Mesothelial cell of epicardium (in vitro differentiated cells): ENCODE data around the gene CRYBG1. TPM values are rescaled to one million over a fixed set of nuclear protein-coding genes. Genes with fewer than 3 reads are reported as not detected.

ENCODE experiments used
- DNase-seq, 2 experiments: peaks; one replicate each; pipeline ENCODE4 v3.0.0; 2021; ENCODE audit warnings: low spot score in 2 of 2; ENCODE audit not compliant: unreplicated experiment in 2 of 2
- H3K27ac Mint-ChIP-seq: 2 replicates; pipeline ENCODE4 v1.8.0; 2021; ENCODE audit warnings: mixed read lengths
- H3K27me3 Mint-ChIP-seq: 2 replicates; pipeline ENCODE4 v1.8.0; 2021; ENCODE audit warnings: low read depth, mixed read lengths
- H3K36me3 Mint-ChIP-seq: 2 replicates; pipeline ENCODE4 v1.8.0; 2021; ENCODE audit warnings: mixed read lengths
- H3K4me1 Mint-ChIP-seq: 2 replicates; pipeline ENCODE4 v1.8.0; 2021; ENCODE audit warnings: mixed read lengths
- H3K4me3 Mint-ChIP-seq: 2 replicates; pipeline ENCODE4 v1.8.0; 2021; ENCODE audit warnings: mild to moderate bottlenecking, moderate library complexity, mixed read lengths
- H3K9me3 Mint-ChIP-seq: 2 replicates; pipeline ENCODE4 v1.8.0; 2021; ENCODE audit warnings: mixed read lengths
- CTCF ChIP-seq: fragments of 200-600 bp; sonication (generic); IDR thresholded peaks from one replicate; pipeline ENCODE4 v1.5.0; 2021; ENCODE audit warnings: antibody characterized with exemption; ENCODE audit not compliant: unreplicated experiment
- total RNA-seq: library from RNA; stranded (reverse); gene quantifications from 3 replicates; pipeline ENCODE4 v1.2.1, GENCODE V29; 2021

CRYBG1 gene
- total RNA-seq, 1 donor from 2014 or later, result 0.74 TPM

DNA sequence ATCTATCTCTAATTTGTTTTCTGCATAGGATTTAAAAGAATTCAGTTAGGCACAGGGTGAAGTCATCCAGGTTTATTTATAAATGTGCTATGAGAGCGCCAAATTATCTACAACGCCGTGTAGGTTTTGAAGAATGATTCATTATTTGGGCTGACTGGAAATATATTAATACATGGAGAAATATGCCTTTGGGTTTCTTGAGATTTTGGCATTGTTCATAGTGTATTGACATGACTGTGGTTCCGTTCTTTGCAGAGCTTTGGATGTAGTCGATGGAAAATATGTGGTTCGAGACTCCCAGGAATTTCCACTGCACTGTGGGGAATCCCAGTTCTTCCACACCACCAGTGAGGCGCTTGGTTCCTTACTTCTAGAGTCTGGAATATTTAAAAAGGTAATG lies 90.9 kb downstream of the CRYBG1 start:
- Mint-ChIP-seq H3K27ac (no peak overlapping the region), H3K4me1 (peaks cover 7% of the 10 kb centered on the region), H3K36me3 (no peaks in the 10 kb centered on the region), H3K9me3 (no peaks in the 10 kb centered on the region), H3K4me3 (no peak overlapping the region), H3K27me3 (peaks cover 8% of the 10 kb centered on the region)
- TF ChIP-seq CTCF, result no peak
- no peak for DNase-seq

DNA sequence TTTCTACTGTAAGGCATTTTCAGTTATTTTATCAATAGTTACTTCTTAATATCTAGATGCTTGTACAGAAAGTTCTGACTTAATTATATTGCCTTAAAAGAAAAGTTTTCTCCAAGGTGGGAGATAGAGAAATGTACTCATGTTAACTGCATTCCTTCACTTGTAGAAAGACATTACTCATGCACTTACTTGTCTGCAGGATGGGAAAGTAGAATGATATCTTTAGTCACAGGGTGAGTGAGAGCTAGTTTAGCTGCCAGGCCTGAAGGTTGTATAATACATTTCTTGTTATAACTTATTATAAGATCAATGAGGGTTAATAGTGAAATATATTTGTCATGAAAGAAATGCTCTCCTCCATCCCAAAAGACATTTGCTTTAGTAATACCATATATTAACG lies 92.1 kb downstream of the CRYBG1 start:
- Mint-ChIP-seq H3K9me3 (no peaks in the 10 kb centered on the region), H3K36me3 (no peaks in the 10 kb centered on the region), H3K27ac (no peak overlapping the region), H3K27me3 (peaks cover 8% of the 10 kb centered on the region), H3K4me3 (no peak overlapping the region), H3K4me1 (peaks cover under 1% of the 10 kb centered on the region)
- no peak for TF ChIP-seq CTCF
- no peak for DNase-seq

DNA sequence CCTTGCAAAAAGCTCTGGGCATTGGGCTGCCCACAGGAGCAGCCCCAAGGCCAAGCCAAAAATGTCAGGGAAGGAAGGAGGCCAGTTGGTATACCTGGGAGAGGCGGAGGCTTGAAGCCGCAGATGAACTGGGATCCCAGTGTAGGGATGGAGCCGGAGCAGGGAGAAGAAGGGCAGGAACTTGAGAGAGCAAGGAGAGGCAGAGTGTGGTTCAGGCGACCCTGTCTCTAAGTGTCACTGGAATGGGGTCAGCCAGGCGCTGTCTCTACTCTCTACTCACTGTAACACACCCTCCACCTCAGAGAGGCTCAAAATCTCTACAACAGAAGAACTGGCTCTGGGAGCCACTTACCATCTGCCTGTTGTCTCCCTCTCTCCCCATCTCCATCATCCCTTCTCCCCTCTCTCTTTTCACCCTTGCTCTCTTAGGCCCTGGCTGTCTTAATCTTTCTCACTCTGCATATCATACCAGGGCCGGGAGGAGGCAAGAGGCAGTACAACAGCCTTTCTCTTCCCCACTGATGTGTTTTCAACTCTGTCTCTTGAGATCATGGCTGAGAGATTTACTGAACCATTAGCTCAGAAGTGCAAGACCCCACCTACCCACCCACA lies 93.3 kb downstream of the CRYBG1 start:
- H3K36me3 Mint-ChIP-seq, result no peaks in the 10 kb centered on the region
- peaks cover 11% of the 10 kb centered on the region for H3K27me3 Mint-ChIP-seq
- no peak overlapping the region for H3K27ac Mint-ChIP-seq
- H3K4me3 Mint-ChIP-seq, result no peak overlapping the region
- no peaks in the 10 kb centered on the region for H3K4me1 Mint-ChIP-seq
- no peak for DNase-seq
- no peak for TF ChIP-seq CTCF
- H3K9me3 Mint-ChIP-seq, result no peaks in the 10 kb centered on the region

- no peak for DNase-seq
- H3K27me3 Mint-ChIP-seq, result peaks cover 11% of the 10 kb centered on the region
- no peak overlapping the region for H3K27ac Mint-ChIP-seq
- no peaks in the 10 kb centered on the region for H3K9me3 Mint-ChIP-seq
- H3K36me3 Mint-ChIP-seq, result no peaks in the 10 kb centered on the region
- no peak for TF ChIP-seq CTCF
- H3K4me1 Mint-ChIP-seq, result no peaks in the 10 kb centered on the region
- H3K4me3 Mint-ChIP-seq, result no peak overlapping the region
Measured at GRCh38 chr6:106456756-106457155, 96.2 kb downstream of the CRYBG1 start.

DNA sequence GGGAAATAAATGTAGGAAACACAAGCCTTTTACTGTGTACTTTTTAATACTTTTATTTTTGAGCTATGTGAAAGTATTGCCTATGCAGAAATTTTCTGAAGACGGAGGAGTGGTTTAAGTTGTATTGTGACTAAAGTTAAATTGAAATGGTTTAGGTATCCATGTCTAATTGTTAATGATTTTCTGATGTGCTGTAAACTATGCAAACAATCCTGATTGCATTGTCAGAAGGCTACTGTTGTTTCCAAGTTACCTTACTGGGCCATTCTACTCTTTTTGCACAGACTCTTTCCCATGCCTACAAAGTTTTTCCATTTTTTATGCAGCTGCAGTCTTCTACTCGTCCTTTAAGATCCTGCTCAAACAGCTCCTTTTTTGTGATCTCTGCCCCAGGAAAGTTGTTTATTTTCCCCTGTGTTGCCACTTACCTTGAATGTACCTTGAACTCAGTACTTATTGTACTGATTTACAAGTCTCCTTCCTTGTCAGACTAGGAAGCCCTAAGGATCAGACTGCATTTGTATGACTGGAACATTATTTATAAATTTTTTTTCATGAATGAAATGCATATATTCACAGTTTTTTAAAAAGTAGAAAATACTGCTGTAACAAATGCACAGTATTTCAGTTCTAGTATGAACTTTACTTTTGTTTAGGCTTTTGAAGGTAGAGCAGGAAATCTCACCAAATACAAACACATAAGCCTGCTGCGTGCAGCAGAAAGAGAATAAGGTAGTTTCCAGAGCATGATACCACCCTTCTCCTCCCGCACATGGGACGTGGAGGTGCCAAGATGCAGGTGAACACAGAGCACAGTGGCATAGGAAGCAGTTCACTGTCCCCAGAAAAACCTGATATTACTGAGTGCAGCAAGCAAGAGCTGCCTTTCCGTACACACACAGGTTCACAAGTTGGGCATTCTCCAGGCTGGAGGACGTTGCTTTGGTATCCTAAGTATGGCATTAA lies 97.8 kb downstream of the CRYBG1 start:
- Mint-ChIP-seq H3K4me3 (no peak overlapping the region), H3K9me3 (no peaks in the 10 kb centered on the region), H3K4me1 (no peaks in the 10 kb centered on the region), H3K27ac (no peak overlapping the region), H3K27me3 (peaks cover 11% of the 10 kb centered on the region), H3K36me3 (no peaks in the 10 kb centered on the region)
- no peak for DNase-seq
- no peak for TF ChIP-seq CTCF
